Vagina (tissue), 2 donors: ENCODE data around the gene PGLYRP2. TPM values are rescaled to one million over a fixed set of nuclear protein-coding genes. Genes with fewer than 3 reads are reported as not detected.

Experiments used
- microRNA counts, 2 donors: library from miRNA; unstranded; fragments of <30 nt; microRNA quantifications; one replicate each; lab custom pipeline; 2016 to 2017
- microRNA-seq: library from miRNA; unstranded; fragments of <30 nt; microRNA quantifications from one replicate; pipeline ENCODE4, GENCODE V29; 2017; ENCODE audit warnings: borderline number of aligned reads, borderline replicate concordance
- small RNA-seq: library from RNA; depleted of rRNA; stranded (forward); fragments of <200 nt; gene quantifications from one replicate; pipeline ENCODE3, GENCODE V24; 2016
- total RNA-seq: library from RNA; depleted of rRNA; stranded (reverse); fragments of >200 nt; gene quantifications from one replicate; pipeline ENCODE4 v1.2.3, GENCODE V29; 2016

Gene PGLYRP2
- total RNA-seq, 1 donor from 2014 or later = not detected

MicroRNAs encoded within 50 kb of the gene (microRNA counts, 767-probe panel; counts per million panel counts)
- 238 to 261 counts per million in 2 donors for microRNA hsa-miR-1470 (lab: Ali Mortazavi, UCI)

Small RNA genes within 50 kb of the gene (microRNA-seq; reads per million reads assigned to microRNA genes)
- gene MIR1470 = not detected

Small RNA genes within 50 kb of the gene (small RNA-seq; reads per million reads assigned to genes)
- not detected for gene MIR1470

Other genes with a start within 250 kb of the PGLYRP2 start
- 14.0 TPM for gene EPHX3, start 247.1 kb downstream of the PGLYRP2 start, total RNA-seq
- 53.0 TPM for gene BRD4, start 147.0 kb downstream of the PGLYRP2 start, total RNA-seq
- gene AKAP8, start 99.7 kb downstream of the PGLYRP2 start, total RNA-seq = 27.7 TPM
- gene AKAP8L, start 60.5 kb downstream of the PGLYRP2 start, total RNA-seq = 127 TPM
- 44.4 TPM for gene WIZ, start 29.5 kb downstream of the PGLYRP2 start, total RNA-seq
- gene RASAL3, start 15.0 kb downstream of the PGLYRP2 start, total RNA-seq = 7.9 TPM
- 12.3 TPM for gene CYP4F22, start 29.0 kb upstream of the PGLYRP2 start, total RNA-seq
- 0.98 TPM for gene CYP4F8, start 135.7 kb upstream of the PGLYRP2 start, total RNA-seq
- 29.7 TPM for gene CYP4F3, start 161.4 kb upstream of the PGLYRP2 start, total RNA-seq
- 76.1 TPM for gene CYP4F12, start 193.6 kb upstream of the PGLYRP2 start, total RNA-seq
- gene OR10H2, start 248.5 kb upstream of the PGLYRP2 start, total RNA-seq = not detected